Endothelial cell of umbilical vein (primary cell): Measurements from ENCODE around the gene KCNRG. TPM values are rescaled to one million over a fixed set of nuclear protein-coding genes. Genes with fewer than 3 reads are reported as not detected.

Experiments used
- BruUV-seq: library from RNA; stranded (reverse); fragments of 400-500 nt; replicated peaks from 2 replicates; lab custom pipeline; 2021; lab: Mats Ljungman, UMichigan
- CTCF ChIA-PET: fragments of 300-600, 350-600 bp; sonication (Branson Sonifier 250); formaldehyde crosslinking; loops from one replicate; lab custom pipeline; 2021; ENCODE audit warnings: antibody characterized with exemption, inconsistent platforms; lab: Charles Lee
- POLR2A ChIA-PET: fragments of 300-600, 350-600 bp; sonication (Branson Sonifier 250); formaldehyde crosslinking; loops from one replicate; lab custom pipeline; 2021; ENCODE audit warnings: antibody characterized with exemption, inconsistent platforms; lab: Charles Lee
- DNase-seq: peaks from one replicate; pipeline ENCODE4 v3.0.0-alpha.2; 2011; ENCODE audit warnings: low read depth, low spot score
- FAIRE-seq: peaks from 2 replicates; lab custom pipeline; 2011; peaks lifted over from hg19 to GRCh38; lab: Jason Lieb, UNC
- H2AFZ ChIP-seq: 2 replicates; pipeline ENCODE4 v1.6.0; 2012; ENCODE audit warnings: low read depth, low read length, control low read depth, inconsistent platforms
- H3K27ac ChIP-seq: 2 replicates; pipeline ENCODE4 v1.5.1; 2011; ENCODE audit warnings: low read depth, mild to moderate bottlenecking, control low read depth, low read length, moderate library complexity; ENCODE audit not compliant: insufficient read depth
- H3K27me3 ChIP-seq, 2 experiments: 2 replicates each; pipeline versions ENCODE4 v1.6.0 to v1.6.1; 2011; ENCODE audit warnings: low read length in 2 of 2, mixed read lengths in 1 of 2; ENCODE audit not compliant: control insufficient read depth in 2 of 2, insufficient read depth in 2 of 2
- H3K36me3 ChIP-seq, 2 experiments: 2 replicates in 1 of 2; 3 replicates in 1 of 2; pipeline ENCODE4 v1.5.1; 2011; ENCODE audit warnings: low read length in 2 of 2, mild to moderate bottlenecking in 1 of 2, moderate library complexity in 1 of 2; ENCODE audit not compliant: control insufficient read depth in 2 of 2, insufficient read depth in 2 of 2; ENCODE audit errors: extremely low read depth in 1 of 2
- H3K4me1 ChIP-seq: 3 replicates; pipeline ENCODE4 v1.5.1; 2011; ENCODE audit warnings: mild to moderate bottlenecking, low read length; ENCODE audit not compliant: control insufficient read depth, insufficient read depth; ENCODE audit errors: extremely low read depth
- H3K4me2 ChIP-seq: 2 replicates; pipeline ENCODE4 v1.6.1; 2011; ENCODE audit warnings: low read length, control low read depth, mixed read lengths; ENCODE audit not compliant: insufficient read depth
- H3K4me3 ChIP-seq, 3 experiments: fragments of 200-600 bp in 1 of 3; sonication (generic), shearing (Covaris generic) in 1 of 3; replicated peaks in 1 of 3; 2 replicates each; pipeline ENCODE4 v1.5.1; 2011 to 2016; ENCODE audit warnings: control low read depth in 3 of 3, low read length in 3 of 3, mild to moderate bottlenecking in 2 of 3, inconsistent platforms in 1 of 3, low read depth in 1 of 3, moderate library complexity in 1 of 3; ENCODE audit not compliant: insufficient read depth in 1 of 3
- H3K79me2 ChIP-seq: 2 replicates; pipeline ENCODE4 v1.6.0; 2012; ENCODE audit warnings: low read length, inconsistent platforms; ENCODE audit not compliant: control insufficient read depth, insufficient read depth
- H3K9ac ChIP-seq: replicated peaks from 2 replicates; pipeline ENCODE3; 2011; ENCODE audit warnings: low read length, control low read depth; ENCODE audit not compliant: insufficient read depth; ENCODE audit errors: extremely low read depth
- H3K9me1 ChIP-seq: replicated peaks from 3 replicates; pipeline ENCODE4 v1.6.0; 2011; ENCODE audit warnings: mild to moderate bottlenecking, low read length; ENCODE audit not compliant: control insufficient read depth, insufficient read depth; ENCODE audit errors: extremely low read depth
- H3K9me3 ChIP-seq: replicated peaks from 2 replicates; pipeline ENCODE4 v1.5.1; 2012; ENCODE audit warnings: low read length, inconsistent platforms; ENCODE audit not compliant: control insufficient read depth, insufficient read depth
- H4K20me1 ChIP-seq: replicated peaks from 2 replicates; pipeline ENCODE3; 2011; ENCODE audit warnings: mild to moderate bottlenecking, low read length; ENCODE audit not compliant: control insufficient read depth, insufficient read depth; ENCODE audit errors: extremely low read depth
- CTCF ChIP-seq, 2 donors: IDR thresholded peaks; 1 replicate in 1 of 2; 2 replicates in 1 of 2; pipeline ENCODE4 v1.5.1; 2011; ENCODE audit warnings: low read length in 2 of 2, mild to moderate bottlenecking in 2 of 2, moderate library complexity in 2 of 2, control low read depth in 1 of 2, inconsistent platforms in 1 of 2, low read depth in 1 of 2; ENCODE audit not compliant: insufficient read depth in 1 of 2; ENCODE audit errors: extremely low read depth in 1 of 2
- GATA2 ChIP-seq: IDR thresholded peaks from 2 replicates; pipeline ENCODE4 v1.7.0; 2011; ENCODE audit warnings: low read depth, mild to moderate bottlenecking, moderate library complexity, mixed read lengths, low read length; ENCODE audit not compliant: insufficient read length, insufficient read depth
- POLR2A ChIP-seq: IDR thresholded peaks from 2 replicates; pipeline ENCODE4 v1.6.1; 2012; ENCODE audit warnings: low read depth, mild to moderate bottlenecking, control low read depth, low read length
- POLR2AphosphoS5 ChIP-seq: IDR thresholded peaks from 2 replicates; pipeline ENCODE4 v1.6.1; 2012; ENCODE audit warnings: low read depth, mild to moderate bottlenecking, control low read depth, low read length, moderate library complexity; ENCODE audit not compliant: insufficient read depth
- dilution Hi-C: fragments of 300-500 bp; cut with MboI; formaldehyde crosslinking; loops from one replicate; pipeline ENCODE4 v1.15.0; 2019; ENCODE audit warnings: low sequenced_read_pairs; ENCODE audit not compliant: extremely low pct_ligation_motif_present
- intact Hi-C: fragments of 100-400 bp; cut with micrococcal nuclease; formaldehyde crosslinking; loops from one replicate; pipeline ENCODE4 v1.10.0; 2022
- polyA plus RNA-seq, 4 experiments: library from polyadenylated mRNA; depleted of rRNA in 3 of 4; stranded (reverse) in 3 of 4; unstranded in 1 of 4; fragments of >200 nt; gene quantifications; 2 replicates each; pipeline versions ENCODE4 v1.2.1 to v1.2.3, GENCODE V29; 2011 to 2012; ENCODE audit warnings: missing spikeins in 1 of 4
- total RNA-seq: library from RNA; stranded (reverse); gene quantifications from 2 replicates; pipeline ENCODE4 v1.2.3, GENCODE V29; 2021

KCNRG gene
- total and polyA plus RNA-seq, 2 donors (not counting 3 experiments of a cell fraction or from before 2014, with no cell fraction given), result 0.86 to 1.3 TPM

GRCh38 chr13:49996951-49997895, 18.0 kb upstream of the KCNRG start, which contains the start of gene TRIM13:
TRIM13 (plus strand) TSS chr13:49997042; CDS start chr13:50011941, 14,899 bp downstream.
- Histone ChIP-seq H3K79me2 (peaks cover 41% of the 10 kb centered on the region), H3K36me3 (peaks cover 0 to 7% of the 10 kb centered on the region in 2 experiments), H3K27ac (peak within 1 kb of the TSS; percentile 93), H3K4me2 (peak within 1 kb of the TSS; percentile 100), H3K9me3 (no peaks in the 10 kb centered on the region), H3K4me1 (peaks cover 35% of the 10 kb centered on the region), H3K9me1 (peaks cover 3% of the 10 kb centered on the region), H2AFZ (peak within 1 kb of the TSS; percentile 79), H4K20me1 (no peaks in the 10 kb centered on the region), H3K9ac (peak within 1 kb of the TSS; percentile 95), H3K27me3 (no peaks in the 10 kb centered on the region), H3K4me3 (peak within 1 kb of the TSS; percentile 84 to 98 (median 95))
- TF ChIP-seq POLR2A, result peak; percentile 84
- TF ChIP-seq GATA2, result no peak
- peak; percentile 80 to 81 for TF ChIP-seq CTCF (IDR thresholded peaks at IDR 0.05; ENCODE audit: extremely low read depth in 1 of 2, insufficient read depth in 1 of 2, low read depth in 1 of 2, low read length in 2 of 2)
- TF ChIP-seq POLR2AphosphoS5, result peak; percentile 71
- FAIRE-seq, result peak; percentile 59
- BruUV-seq, result TSS peak; percentile 29
- POLR2A ChIA-PET, result interaction anchor here (0.7 to 2.0 kb wide), 13 partner anchors 10 to 915 kb away, joined by 3 to 7 read pairs (median 4); partner anchors contain the start of gene SPRYD7
- DNase-seq, result peak; percentile 93
- intact Hi-C loops (loop anchor here (1.0 to 10.0 kb wide), 6 partner anchors 85 to 915 kb away; no protein-coding TSS in a partner anchor), dilution Hi-C loops (no loop called here)
- CTCF ChIA-PET, result interaction anchor here (0.5 to 4.8 kb wide), 52 partner anchors 10 to 1072 kb away, joined by 3 to 133 read pairs (median 4); partner anchors contain the start of genes KCNRG and SPRYD7
